Measurements from ENCODE around the gene LIPC.

DNA sequence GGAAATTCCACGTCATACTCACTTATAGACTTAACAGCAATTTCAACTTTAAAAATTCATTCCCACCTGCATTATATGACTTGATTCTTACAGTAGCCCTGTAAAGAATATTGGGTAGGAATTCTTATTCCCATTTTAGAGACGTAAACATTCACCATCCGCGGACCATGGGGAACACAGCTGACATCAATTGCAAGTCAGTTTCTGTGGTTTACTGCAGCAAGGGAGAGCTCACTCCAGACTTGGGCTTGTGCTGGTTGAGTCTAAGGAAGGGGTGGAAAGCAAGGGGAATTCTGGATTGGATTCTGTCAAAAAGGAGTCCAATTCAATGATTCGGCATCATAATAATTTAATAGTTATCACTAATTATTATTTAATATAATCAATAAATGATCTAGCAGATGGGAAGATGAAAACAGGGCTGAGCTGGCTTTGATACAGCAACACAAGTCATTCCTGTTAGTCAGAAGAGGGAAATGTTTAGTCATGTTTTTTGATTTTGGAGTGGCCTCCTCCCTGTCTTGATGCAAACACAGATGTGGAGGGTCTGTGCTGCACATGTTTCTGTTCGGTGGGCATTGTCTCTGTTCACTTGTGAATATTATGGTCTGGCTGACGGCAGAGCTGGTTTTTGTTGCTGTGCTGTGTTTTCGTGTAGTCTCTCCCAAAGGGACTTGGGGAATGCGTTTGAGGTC is 9.7 kb downstream of the LIPC start:
- TF ChIP-seq, protein P1, sequence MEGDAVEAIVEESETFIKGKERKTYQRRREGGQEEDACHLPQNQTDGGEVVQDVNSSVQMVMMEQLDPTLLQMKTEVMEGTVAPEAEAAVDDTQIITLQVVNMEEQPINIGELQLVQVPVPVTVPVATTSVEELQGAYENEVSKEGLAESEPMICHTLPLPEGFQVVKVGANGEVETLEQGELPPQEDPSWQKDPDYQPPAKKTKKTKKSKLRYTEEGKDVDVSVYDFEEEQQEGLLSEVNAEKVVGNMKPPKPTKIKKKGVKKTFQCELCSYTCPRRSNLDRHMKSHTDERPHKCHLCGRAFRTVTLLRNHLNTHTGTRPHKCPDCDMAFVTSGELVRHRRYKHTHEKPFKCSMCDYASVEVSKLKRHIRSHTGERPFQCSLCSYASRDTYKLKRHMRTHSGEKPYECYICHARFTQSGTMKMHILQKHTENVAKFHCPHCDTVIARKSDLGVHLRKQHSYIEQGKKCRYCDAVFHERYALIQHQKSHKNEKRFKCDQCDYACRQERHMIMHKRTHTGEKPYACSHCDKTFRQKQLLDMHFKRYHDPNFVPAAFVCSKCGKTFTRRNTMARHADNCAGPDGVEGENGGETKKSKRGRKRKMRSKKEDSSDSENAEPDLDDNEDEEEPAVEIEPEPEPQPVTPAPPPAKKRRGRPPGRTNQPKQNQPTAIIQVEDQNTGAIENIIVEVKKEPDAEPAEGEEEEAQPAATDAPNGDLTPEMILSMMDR (conservative IDR thresholded peaks at IDR 0.05 in 1 of 2, IDR thresholded peaks at IDR 0.05 in 1 of 2; ENCODE audit: low read depth in 1 of 2, low read length in 2 of 2), result no peak
- no peak for TF ChIP-seq EZH2 (IDR thresholded peaks at IDR 0.05; ENCODE audit: low read length, missing control alignments)
